GM12878 (cell line): ENCODE data around the gene SMAP1. TPM values are rescaled to one million over a fixed set of nuclear protein-coding genes. Genes with fewer than 3 reads are reported as not detected.

Experiments used
- ATAC-seq: fragments of 200-7000 bp; cut with Tn5 transposase; 3 replicates; pipeline ENCODE4 v1.9.1; 2020; ENCODE audit warnings: mild to moderate bottlenecking, moderate library complexity
- BruUV-seq: library from RNA; stranded (reverse); fragments of 400-500 nt; replicated peaks from 2 replicates; lab custom pipeline; 2021; lab: Mats Ljungman, UMichigan
- CTCF ChIA-PET: fragments of 300-600 bp; sonication (Branson Sonifier 250); formaldehyde crosslinking; extraction: SDS; loops from one replicate; lab custom pipeline; 2021; ENCODE audit warnings: inconsistent platforms; lab: Yijun Ruan, JAX
- POLR2A ChIA-PET: fragments of 350-600 bp; formaldehyde crosslinking; extraction: SDS; loops from one replicate; lab custom pipeline; 2021; ENCODE audit warnings: inconsistent platforms; lab: Charles Lee
- RAD21 ChIA-PET: fragments of 300-600 bp; sonication (Branson Sonifier 250); formaldehyde crosslinking; loops from one replicate; lab custom pipeline; 2023; ENCODE audit warnings: antibody characterized with exemption; ENCODE audit not compliant: unreplicated experiment; lab: Charles Lee
- SMC1A ChIA-PET: fragments of 300-600 bp; sonication (Branson Sonifier 250); formaldehyde crosslinking; loops from one replicate; lab custom pipeline; 2023; ENCODE audit not compliant: unreplicated experiment, uncharacterized antibody; lab: Charles Lee
- DNase-seq: peaks from one replicate; pipeline ENCODE4 v3.0.0-alpha.2; 2011; ENCODE audit warnings: low read depth, low spot score
- FAIRE-seq: peaks from 3 replicates; lab custom pipeline; 2011; peaks lifted over from hg19 to GRCh38; lab: Jason Lieb, UNC
- H2AFZ ChIP-seq: 2 replicates; pipeline ENCODE4 v1.6.0; 2011; ENCODE audit warnings: low read depth, low read length, control low read depth; ENCODE audit not compliant: control insufficient read depth
- H3K27ac ChIP-seq: 2 replicates; pipeline ENCODE4 v1.5.1; 2011; ENCODE audit warnings: control low read depth; ENCODE audit not compliant: control insufficient read depth, insufficient read depth
- H3K27me3 ChIP-seq, 2 experiments: replicated peaks in 1 of 2; 2 replicates each; pipeline versions ENCODE4 v1.6.0 to v1.6.1; 2011; ENCODE audit warnings: low read length in 1 of 2; ENCODE audit not compliant: control insufficient read depth in 2 of 2, insufficient read depth in 2 of 2
- H3K36me3 ChIP-seq, 2 experiments: 2 replicates each; pipeline ENCODE4 v1.5.1; 2011; ENCODE audit warnings: low read length in 1 of 2; ENCODE audit not compliant: control insufficient read depth in 2 of 2, insufficient read depth in 2 of 2
- H3K4me1 ChIP-seq: 2 replicates; pipeline ENCODE4 v1.6.1; 2011; ENCODE audit warnings: mild to moderate bottlenecking, low read length, moderate library complexity, mixed read lengths; ENCODE audit not compliant: control insufficient read depth, insufficient read depth
- H3K4me2 ChIP-seq: 2 replicates; pipeline ENCODE4 v1.6.0; 2011; ENCODE audit warnings: control low read depth; ENCODE audit not compliant: control insufficient read depth, insufficient read depth
- H3K4me3 ChIP-seq: fragments of 200-600 bp; sonication (generic); 2 replicates; pipeline ENCODE4 v1.5.1; 2016
- H3K79me2 ChIP-seq: 2 replicates; pipeline ENCODE4 v1.6.0; 2011; ENCODE audit warnings: low read length; ENCODE audit not compliant: control insufficient read depth, insufficient read depth
- H3K9ac ChIP-seq: 2 replicates; pipeline ENCODE4 v1.8.0; 2011; ENCODE audit warnings: low read length, control low read depth, mixed read lengths; ENCODE audit not compliant: control insufficient read depth, insufficient read depth
- H3K9me3 ChIP-seq: replicated peaks from 3 replicates; pipeline ENCODE4 v1.5.1; 2011; ENCODE audit warnings: mild to moderate bottlenecking, low read length; ENCODE audit not compliant: control insufficient read depth, insufficient read depth
- H4K20me1 ChIP-seq: 2 replicates; pipeline ENCODE4 v1.6.0; 2011; ENCODE audit not compliant: control insufficient read depth, insufficient read depth
- ATF7 ChIP-seq: fragments of 450-650 bp; IDR thresholded peaks from 2 replicates; pipeline ENCODE4 v1.6.1; 2016; ENCODE audit warnings: low read depth, mild to moderate bottlenecking
- BRCA1 ChIP-seq: IDR thresholded peaks from 2 replicates; pipeline ENCODE4 v1.6.1; 2011; ENCODE audit warnings: low read depth, low read length, improper control_type of control experiment
- CREM ChIP-seq: IDR thresholded peaks from 2 replicates; pipeline ENCODE4 v1.6.1; 2014; ENCODE audit warnings: antibody characterized with exemption, low read depth
- ESRRA ChIP-seq: IDR thresholded peaks from 2 replicates; pipeline ENCODE4 v1.6.1; 2012; ENCODE audit warnings: mild to moderate bottlenecking, low read length, improper control_type of control experiment
- FOXM1 ChIP-seq: IDR thresholded peaks from 2 replicates; pipeline ENCODE4 v1.6.1; 2012; ENCODE audit warnings: low read depth, mild to moderate bottlenecking, inconsistent platforms, low read length, moderate library complexity
- IKZF1 ChIP-seq: fragments of 450-650 bp; conservative IDR thresholded peaks from 2 replicates; pipeline ENCODE4 v1.6.1; 2017; ENCODE audit warnings: antibody characterized with exemption, mild to moderate bottlenecking
- IKZF2 ChIP-seq, 2 experiments: fragments of 450-650 bp; IDR thresholded peaks; 2 replicates each; pipeline ENCODE4 v1.6.1; 2017; ENCODE audit warnings: mild to moderate bottlenecking in 2 of 2, moderate library complexity in 2 of 2
- IRF4 ChIP-seq: IDR thresholded peaks from 2 replicates; pipeline ENCODE4 v1.6.1; 2011; ENCODE audit warnings: low read depth, low read length
- MYB ChIP-seq: fragments of 150-350 bp; IDR thresholded peaks from 2 replicates; pipeline ENCODE4 v1.6.1; 2014; ENCODE audit warnings: mild to moderate bottlenecking, low read depth, low read length, borderline replicate concordance
- NR2C1 ChIP-seq: fragments of 450-650 bp; IDR thresholded peaks from 2 replicates; pipeline ENCODE4 v1.6.1; 2017; ENCODE audit warnings: antibody characterized with exemption, mild to moderate bottlenecking, moderate library complexity
- NR2F1 ChIP-seq: fragments of 450-650 bp; conservative IDR thresholded peaks from 2 replicates; pipeline ENCODE4 v1.6.1; 2017; ENCODE audit warnings: mild to moderate bottlenecking
- SP1 ChIP-seq: IDR thresholded peaks from one replicate; pipeline ENCODE4 v1.6.1; 2011; ENCODE audit warnings: low read depth, low read length
- SREBF2 ChIP-seq: IDR thresholded peaks from 2 replicates; pipeline ENCODE4 v1.6.1; 2012; ENCODE audit warnings: mild to moderate bottlenecking, low read length
- SRF ChIP-seq, 2 experiments: IDR thresholded peaks; 2 replicates each; pipeline ENCODE4 v1.6.1; 2011; ENCODE audit warnings: low read depth in 2 of 2, low read length in 2 of 2, mild to moderate bottlenecking in 1 of 2, moderate library complexity in 1 of 2
- STAT1 ChIP-seq: fragments of 450-650 bp; conservative IDR thresholded peaks from 2 replicates; pipeline ENCODE4 v1.6.1; 2014; ENCODE audit warnings: antibody characterized with exemption, mild to moderate bottlenecking
- STAT3 ChIP-seq: IDR thresholded peaks from 2 replicates; pipeline ENCODE4 v1.6.1; 2011; ENCODE audit warnings: low read depth, low read length, improper control_type of control experiment
- SUPT20H ChIP-seq: IDR thresholded peaks from 2 replicates; pipeline ENCODE4 v1.6.1; 2011; ENCODE audit warnings: low read depth, mild to moderate bottlenecking, low read length, moderate library complexity, borderline replicate concordance; ENCODE audit not compliant: control insufficient read depth
- SUZ12 ChIP-seq: fragments of 200-600 bp; sonication (generic); IDR thresholded peaks from one replicate; pipeline ENCODE4 v1.6.1; 2018; ENCODE audit warnings: antibody characterized with exemption, mild to moderate bottlenecking; ENCODE audit not compliant: unreplicated experiment
- YBX1 ChIP-seq: fragments of 450-650 bp; IDR thresholded peaks from 2 replicates; pipeline ENCODE4 v1.6.1; 2016; ENCODE audit warnings: antibody characterized with exemption
- WGBS: methylation state at CpG from one replicate; pipeline ENCODE4 v1.1.6; 2016; ENCODE audit warnings: low lambda C conversion rate; ENCODE audit not compliant: insufficient replicate concordance, insufficient coverage; ENCODE audit errors: missing lambda C conversion rate; 5-methylcytosine and 5-hydroxymethylcytosine counted together
- in situ Hi-C: fragments of 300-500 bp; cut with MboI; formaldehyde crosslinking; loops from 9 replicates; pipeline ENCODE4 v1.14.3; 2018; ENCODE audit warnings: mixed read lengths
- intact Hi-C: fragments of 100-400 bp; cut with micrococcal nuclease; formaldehyde crosslinking; loops from one replicate; pipeline ENCODE4 v1.14.2; 2022; ENCODE audit not compliant: unreplicated experiment
- polyA plus RNA-seq, 11 experiments: library from polyadenylated mRNA; depleted of rRNA in 4 of 11; unstranded in 6 of 11; stranded (reverse) in 5 of 11; fragments of >200 nt; fragmentation: Nextera tagmentation in 4 of 11; fragmentation: Illumina TruSeq in 1 of 11; extraction: Ambion mirVana in 4 of 11; extraction: Trizol in 1 of 11; gene quantifications; 1 replicate in 1 of 11; 2 replicates in 10 of 11; pipeline versions ENCODE4 v1.2.1 to v1.2.3, GENCODE V29; 2011 to 2016; ENCODE audit warnings: inconsistent platforms in 2 of 11, missing spikeins in 2 of 11, low read depth in 1 of 11
- total RNA-seq, 4 experiments: library from RNA; depleted of rRNA in 3 of 4; stranded (reverse); fragments of >200 nt in 3 of 4; fragmentation: Illumina TruSeq in 1 of 4; extraction: Trizol in 1 of 4; gene quantifications; 2 replicates each; pipeline versions ENCODE4 v1.2.1 to v1.2.3, GENCODE V29; 2013 to 2021
- TF ChIP-seq, protein P1 (sequence below): fragments of 450-650 bp; formaldehyde crosslinking; IDR thresholded peaks from 2 replicates; pipeline ENCODE4 v1.4.0; 2022; ENCODE audit warnings: mild to moderate bottlenecking, moderate library complexity
- TF ChIP-seq, protein P2 (sequence below): fragments of 450-650 bp; IDR thresholded peaks from 2 replicates; pipeline ENCODE4 v1.6.1; 2017; ENCODE audit warnings: mild to moderate bottlenecking

SMAP1 gene
- total and polyA plus RNA-seq, 10 of the 15 experiments (the other 5 are each of a cell fraction or from before 2014, with no cell fraction given), result 13.7 to 33.9 (median 25.3) TPM

DNA sequence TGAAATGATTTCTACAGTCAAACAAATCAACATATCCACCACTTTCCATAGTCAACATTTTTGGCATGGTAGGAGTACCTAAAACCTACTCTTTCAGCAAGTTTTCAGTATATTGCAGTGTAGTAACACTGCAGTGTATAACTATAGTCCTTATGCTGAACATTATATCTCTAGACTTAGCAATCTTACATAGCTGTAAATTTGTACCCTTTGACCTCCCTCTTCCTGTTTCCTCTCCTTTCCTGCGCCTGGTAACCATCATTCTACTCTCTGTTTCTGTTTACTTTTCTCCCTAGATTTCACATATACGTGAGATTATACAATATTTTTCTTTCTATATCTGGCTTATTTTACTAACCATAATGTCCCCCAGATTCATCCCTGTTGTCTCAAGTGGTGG is 40.2 kb downstream of the SMAP1 start (continued):
- TF ChIP-seq NR2C1, result no peak
- TF ChIP-seq SP1, result no peak
- TF ChIP-seq, protein P1, sequence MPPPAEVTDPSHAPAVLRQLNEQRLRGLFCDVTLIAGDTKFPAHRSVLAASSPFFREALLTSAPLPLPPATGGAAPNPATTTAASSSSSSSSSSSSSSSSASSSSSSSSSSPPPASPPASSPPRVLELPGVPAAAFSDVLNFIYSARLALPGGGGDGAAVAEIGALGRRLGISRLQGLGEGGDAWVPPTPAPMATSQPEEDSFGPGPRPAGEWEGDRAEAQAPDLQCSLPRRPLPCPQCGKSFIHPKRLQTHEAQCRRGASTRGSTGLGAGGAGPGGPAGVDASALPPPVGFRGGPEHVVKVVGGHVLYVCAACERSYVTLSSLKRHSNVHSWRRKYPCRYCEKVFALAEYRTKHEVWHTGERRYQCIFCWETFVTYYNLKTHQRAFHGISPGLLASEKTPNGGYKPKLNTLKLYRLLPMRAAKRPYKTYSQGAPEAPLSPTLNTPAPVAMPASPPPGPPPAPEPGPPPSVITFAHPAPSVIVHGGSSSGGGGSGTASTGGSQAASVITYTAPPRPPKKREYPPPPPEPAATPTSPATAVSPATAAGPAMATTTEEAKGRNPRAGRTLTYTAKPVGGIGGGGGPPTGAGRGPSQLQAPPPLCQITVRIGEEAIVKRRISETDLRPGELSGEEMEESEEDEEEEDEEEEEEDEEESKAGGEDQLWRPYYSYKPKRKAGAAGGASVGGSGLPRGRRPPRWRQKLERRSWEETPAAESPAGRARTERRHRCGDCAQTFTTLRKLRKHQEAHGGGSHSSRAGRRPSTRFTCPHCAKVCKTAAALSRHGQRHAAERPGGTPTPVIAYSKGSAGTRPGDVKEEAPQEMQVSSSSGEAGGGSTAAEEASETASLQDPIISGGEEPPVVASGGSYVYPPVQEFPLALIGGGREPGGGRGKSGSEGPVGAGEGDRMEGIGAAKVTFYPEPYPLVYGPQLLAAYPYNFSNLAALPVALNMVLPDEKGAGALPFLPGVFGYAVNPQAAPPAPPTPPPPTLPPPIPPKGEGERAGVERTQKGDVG (CRISPR knock-in tag), result no peak
- TF ChIP-seq STAT3, result no peak
- TF ChIP-seq SRF (IDR thresholded peaks at IDR 0.05; ENCODE audit: low read depth in 2 of 2, low read length in 2 of 2), result no peak
- TF ChIP-seq NR2F1, result no peak
- TF ChIP-seq SREBF2, result no peak

DNA sequence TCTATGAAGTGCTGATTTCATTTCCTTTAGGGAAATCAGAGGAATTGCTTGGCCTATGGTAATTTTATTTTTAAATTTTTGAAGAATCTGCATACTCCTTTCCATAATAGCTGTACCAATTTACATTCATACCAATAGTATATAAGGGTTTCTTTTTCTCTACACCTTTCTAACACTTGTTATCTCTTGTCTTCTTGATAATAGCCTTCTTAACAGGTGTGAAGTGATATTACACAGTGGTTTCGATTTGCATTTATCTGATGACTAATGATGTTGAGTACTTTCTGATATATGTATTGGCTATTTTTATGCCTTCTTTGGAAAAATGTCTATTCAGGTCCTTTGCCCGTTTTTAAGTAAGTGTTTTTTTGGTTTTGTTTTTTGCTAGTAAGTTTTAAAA is 40.8 kb downstream of the SMAP1 start:
- no peaks in the 10 kb centered on the region; the same call in none of the 2 replicates for H3K79me2 ChIP-seq
- ATAC-seq (peak; percentile 80), DNase-seq (no peak)
- TF ChIP-seq NR2C1 (no peak), CREM (no peak), FOXM1 (no peak), IKZF2 (IDR thresholded peaks at IDR 0.05) (peak in 1 of 2 experiments; percentile 50; a peak in 3 of 4 replicates), MYB (no peak), BRCA1 (no peak), ESRRA (no peak), STAT1 (no peak), SUPT20H (no peak), ATF7 (peak; percentile 36; the same call in 1 of the 2 replicates), YBX1 (no peak), SUZ12 (no peak), IRF4 (no peak), IKZF1 (peak; percentile 25; the same call in 1 of the 2 replicates)
- TF ChIP-seq, protein P2, sequence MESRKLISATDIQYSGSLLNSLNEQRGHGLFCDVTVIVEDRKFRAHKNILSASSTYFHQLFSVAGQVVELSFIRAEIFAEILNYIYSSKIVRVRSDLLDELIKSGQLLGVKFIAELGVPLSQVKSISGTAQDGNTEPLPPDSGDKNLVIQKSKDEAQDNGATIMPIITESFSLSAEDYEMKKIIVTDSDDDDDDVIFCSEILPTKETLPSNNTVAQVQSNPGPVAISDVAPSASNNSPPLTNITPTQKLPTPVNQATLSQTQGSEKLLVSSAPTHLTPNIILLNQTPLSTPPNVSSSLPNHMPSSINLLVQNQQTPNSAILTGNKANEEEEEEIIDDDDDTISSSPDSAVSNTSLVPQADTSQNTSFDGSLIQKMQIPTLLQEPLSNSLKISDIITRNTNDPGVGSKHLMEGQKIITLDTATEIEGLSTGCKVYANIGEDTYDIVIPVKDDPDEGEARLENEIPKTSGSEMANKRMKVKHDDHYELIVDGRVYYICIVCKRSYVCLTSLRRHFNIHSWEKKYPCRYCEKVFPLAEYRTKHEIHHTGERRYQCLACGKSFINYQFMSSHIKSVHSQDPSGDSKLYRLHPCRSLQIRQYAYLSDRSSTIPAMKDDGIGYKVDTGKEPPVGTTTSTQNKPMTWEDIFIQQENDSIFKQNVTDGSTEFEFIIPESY, result no peak

More for the DNA sequence above, 40.8 kb downstream of the SMAP1 start:
- RAD21 ChIA-PET, result interaction anchor here (0.6 to 5.9 kb wide), 6 partner anchors 17 to 247 kb away, joined by 3 to 101 read pairs (median 23); no protein-coding TSS in a partner anchor
- 23% methylated on average over 2 of the region's 2 CpGs for WGBS
- SMC1A ChIA-PET, result interaction anchor here (0.7 to 7.3 kb wide), 12 partner anchors 9 to 337 kb away, joined by 3 to 155 read pairs (median 8); no protein-coding TSS in a partner anchor
- Histone ChIP-seq H3K4me1 (peaks cover 14% of the 10 kb centered on the region; the same call in 1 of the 2 replicates), H3K36me3 (no peaks in the 10 kb centered on the region), H3K27ac (no peak overlapping the region), H3K9ac (no peak overlapping the region), H3K4me2 (no peak overlapping the region), H3K9me3 (peaks cover 1% of the 10 kb centered on the region; the same call in 1 of the 3 replicates), H2AFZ (no peak overlapping the region), H3K27me3 (no peaks in the 10 kb centered on the region), H4K20me1 (no peaks in the 10 kb centered on the region), H3K4me3 (no peak overlapping the region)
- BruUV-seq, result no TSS peak
- intact Hi-C loops, result no loop called here
- CTCF ChIA-PET, result interaction anchor here (1.0 to 7.1 kb wide), 10 partner anchors 10 to 305 kb away, joined by 3 to 225 read pairs (median 12); no protein-coding TSS in a partner anchor
- POLR2A ChIA-PET, result interaction anchor here (0.9 kb wide), 1 partner anchor 155 kb away, joined by 5 read pairs; no protein-coding TSS in a partner anchor
- in situ Hi-C loops, result loop anchor here (5.0 kb wide), 2 partner anchors 179 to 249 kb away; partner anchors contain the start of gene B3GAT2
- FAIRE-seq, result no peak
